Measurements from ENCODE around the gene PNPLA2. TPM values are rescaled to one million over a fixed set of nuclear protein-coding genes. Genes with fewer than 3 reads are reported as not detected.

Gene PNPLA2
- total and polyA plus RNA-seq, 2 donors (not counting 1 experiment from before 2014, with no cell fraction given) = 16.2 to 33.9 TPM

DNA sequence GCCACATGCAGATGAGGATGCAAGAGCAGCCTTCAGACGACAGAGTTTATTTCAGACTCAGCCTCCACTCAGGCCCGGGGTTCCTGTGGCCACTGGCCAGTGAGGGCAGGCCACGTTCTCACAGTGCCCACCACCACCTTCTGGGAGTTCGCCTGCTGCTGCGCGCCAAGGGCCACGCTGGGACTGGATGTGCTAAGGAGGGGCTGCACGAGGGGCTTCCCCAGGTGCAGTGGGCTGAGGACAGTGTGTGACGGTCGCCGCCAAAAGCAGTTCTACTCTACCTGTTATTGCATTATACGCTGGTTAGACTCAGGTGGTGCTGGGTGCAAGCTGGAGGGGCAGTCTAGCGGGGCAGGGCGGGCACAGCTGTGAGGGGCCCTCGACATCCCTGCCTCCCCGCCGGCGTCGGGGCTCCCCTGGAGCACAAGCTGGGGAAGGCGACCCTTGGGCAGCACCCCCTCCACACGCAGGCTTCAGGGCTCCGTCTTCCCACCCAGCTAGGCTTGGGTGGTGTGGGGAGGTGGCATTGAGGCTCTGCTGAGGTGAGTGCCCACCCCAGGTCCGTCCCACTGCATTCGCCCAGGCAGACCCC is 31.5 kb upstream of the PNPLA2 start:
- Histone ChIP-seq H3K9me3 (ENCODE audit: control insufficient read depth, insufficient read depth, low read depth, low read length) (no peaks in the 10 kb centered on the region), H2AFZ (ENCODE audit: low read length) (no peak overlapping the region), H3K27me3 (ENCODE audit: control insufficient read depth, insufficient read depth, low read length) (no peaks in the 10 kb centered on the region), H3K9ac (ENCODE audit: insufficient read depth, low read length) (no peak overlapping the region), H3K79me2 (ENCODE audit: control insufficient read depth, insufficient read depth, low read length) (no peaks in the 10 kb centered on the region), H3K36me3 (ENCODE audit: control insufficient read depth, insufficient read depth, low read length) (peaks cover 4% of the 10 kb centered on the region), H3K4me2 (ENCODE audit: extremely low read depth, insufficient read depth, low read length) (no peak overlapping the region), H3K27ac (ENCODE audit: insufficient read depth, low read length) (no peak overlapping the region), H3K4me1 (ENCODE audit: control insufficient read depth, extremely low read depth, insufficient read depth, low read length) (peaks cover 4% of the 10 kb centered on the region), H4K20me1 (ENCODE audit: control insufficient read depth, extremely low read depth, insufficient read depth, low read length) (no peaks in the 10 kb centered on the region), H3K4me3 (replicated peaks in 1 of 4; ENCODE audit: control extremely low read depth in 1 of 4, insufficient read depth in 1 of 4, low read depth in 3 of 4, low read length in 4 of 4) (no peak overlapping the region)
- DNase-seq (ENCODE audit: low read depth in 2 of 2) = no peak
- no peak for TF ChIP-seq EZH2 (IDR thresholded peaks at IDR 0.05; ENCODE audit: low read length, missing control alignments)
- TF ChIP-seq, protein P1, sequence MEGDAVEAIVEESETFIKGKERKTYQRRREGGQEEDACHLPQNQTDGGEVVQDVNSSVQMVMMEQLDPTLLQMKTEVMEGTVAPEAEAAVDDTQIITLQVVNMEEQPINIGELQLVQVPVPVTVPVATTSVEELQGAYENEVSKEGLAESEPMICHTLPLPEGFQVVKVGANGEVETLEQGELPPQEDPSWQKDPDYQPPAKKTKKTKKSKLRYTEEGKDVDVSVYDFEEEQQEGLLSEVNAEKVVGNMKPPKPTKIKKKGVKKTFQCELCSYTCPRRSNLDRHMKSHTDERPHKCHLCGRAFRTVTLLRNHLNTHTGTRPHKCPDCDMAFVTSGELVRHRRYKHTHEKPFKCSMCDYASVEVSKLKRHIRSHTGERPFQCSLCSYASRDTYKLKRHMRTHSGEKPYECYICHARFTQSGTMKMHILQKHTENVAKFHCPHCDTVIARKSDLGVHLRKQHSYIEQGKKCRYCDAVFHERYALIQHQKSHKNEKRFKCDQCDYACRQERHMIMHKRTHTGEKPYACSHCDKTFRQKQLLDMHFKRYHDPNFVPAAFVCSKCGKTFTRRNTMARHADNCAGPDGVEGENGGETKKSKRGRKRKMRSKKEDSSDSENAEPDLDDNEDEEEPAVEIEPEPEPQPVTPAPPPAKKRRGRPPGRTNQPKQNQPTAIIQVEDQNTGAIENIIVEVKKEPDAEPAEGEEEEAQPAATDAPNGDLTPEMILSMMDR (conservative IDR thresholded peaks at IDR 0.05 in 1 of 2, IDR thresholded peaks at IDR 0.05 in 1 of 2; ENCODE audit: low read depth in 1 of 2, low read length in 2 of 2) = no peak

DNA sequence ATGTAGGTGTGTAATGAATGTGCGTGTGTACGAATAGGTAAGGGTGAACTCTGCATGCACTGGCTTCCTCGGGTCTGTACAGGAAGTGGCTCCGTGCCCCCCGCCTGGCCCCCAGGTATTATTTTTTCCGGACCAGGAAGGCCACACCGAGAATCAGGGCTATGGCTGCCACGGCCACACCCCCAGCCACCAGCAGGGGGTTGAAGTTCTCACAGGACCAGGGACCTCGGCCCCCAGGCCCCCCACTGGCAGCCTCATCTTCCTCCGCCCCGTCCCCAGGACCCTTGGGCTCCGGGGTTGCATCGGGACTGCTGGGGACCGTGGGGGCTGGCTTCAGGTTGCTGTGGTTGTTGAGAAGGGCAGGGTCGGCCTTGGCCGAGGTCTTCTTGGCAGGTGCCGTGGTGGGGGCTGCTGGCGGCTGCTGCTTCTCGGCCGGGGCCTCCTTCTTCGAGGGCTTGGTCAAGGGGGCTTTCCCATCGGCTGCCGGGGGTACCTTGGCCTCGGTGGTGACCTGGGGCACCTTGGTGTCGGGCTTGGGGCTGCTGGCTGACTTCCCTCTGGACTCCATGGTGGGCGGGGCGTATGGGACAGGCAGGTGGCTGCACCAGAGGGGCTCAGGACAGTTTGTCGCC is 30.6 kb upstream of the PNPLA2 start:
- no peaks in the 10 kb centered on the region for H3K9me3 ChIP-seq (ENCODE audit: control insufficient read depth, insufficient read depth, low read depth, low read length)
- DNase-seq (ENCODE audit: low read depth in 2 of 2) = no peak
- H3K27me3 ChIP-seq (ENCODE audit: control insufficient read depth, insufficient read depth, low read length) = no peaks in the 10 kb centered on the region
- peaks cover 4% of the 10 kb centered on the region for H3K4me1 ChIP-seq (ENCODE audit: control insufficient read depth, extremely low read depth, insufficient read depth, low read length)
- no peak overlapping the region for H3K27ac ChIP-seq (ENCODE audit: insufficient read depth, low read length)
- H4K20me1 ChIP-seq (ENCODE audit: control insufficient read depth, extremely low read depth, insufficient read depth, low read length) = no peaks in the 10 kb centered on the region
- no peak overlapping the region for H2AFZ ChIP-seq (ENCODE audit: low read length)
- H3K79me2 ChIP-seq (ENCODE audit: control insufficient read depth, insufficient read depth, low read length) = no peaks in the 10 kb centered on the region
- no peak for TF ChIP-seq EZH2 (IDR thresholded peaks at IDR 0.05; ENCODE audit: low read length, missing control alignments)
- TF ChIP-seq, protein P1 (conservative IDR thresholded peaks at IDR 0.05 in 1 of 2, IDR thresholded peaks at IDR 0.05 in 1 of 2; ENCODE audit: low read depth in 1 of 2, low read length in 2 of 2) = no peak
- H3K36me3 ChIP-seq (ENCODE audit: control insufficient read depth, insufficient read depth, low read length) = peaks cover 4% of the 10 kb centered on the region
- H3K4me2 ChIP-seq (ENCODE audit: extremely low read depth, insufficient read depth, low read length) = no peak overlapping the region
- no peak overlapping the region for H3K4me3 ChIP-seq (replicated peaks in 1 of 4; ENCODE audit: control extremely low read depth in 1 of 4, insufficient read depth in 1 of 4, low read depth in 3 of 4, low read length in 4 of 4)
- H3K9ac ChIP-seq (ENCODE audit: insufficient read depth, low read length) = no peak overlapping the region

DNA sequence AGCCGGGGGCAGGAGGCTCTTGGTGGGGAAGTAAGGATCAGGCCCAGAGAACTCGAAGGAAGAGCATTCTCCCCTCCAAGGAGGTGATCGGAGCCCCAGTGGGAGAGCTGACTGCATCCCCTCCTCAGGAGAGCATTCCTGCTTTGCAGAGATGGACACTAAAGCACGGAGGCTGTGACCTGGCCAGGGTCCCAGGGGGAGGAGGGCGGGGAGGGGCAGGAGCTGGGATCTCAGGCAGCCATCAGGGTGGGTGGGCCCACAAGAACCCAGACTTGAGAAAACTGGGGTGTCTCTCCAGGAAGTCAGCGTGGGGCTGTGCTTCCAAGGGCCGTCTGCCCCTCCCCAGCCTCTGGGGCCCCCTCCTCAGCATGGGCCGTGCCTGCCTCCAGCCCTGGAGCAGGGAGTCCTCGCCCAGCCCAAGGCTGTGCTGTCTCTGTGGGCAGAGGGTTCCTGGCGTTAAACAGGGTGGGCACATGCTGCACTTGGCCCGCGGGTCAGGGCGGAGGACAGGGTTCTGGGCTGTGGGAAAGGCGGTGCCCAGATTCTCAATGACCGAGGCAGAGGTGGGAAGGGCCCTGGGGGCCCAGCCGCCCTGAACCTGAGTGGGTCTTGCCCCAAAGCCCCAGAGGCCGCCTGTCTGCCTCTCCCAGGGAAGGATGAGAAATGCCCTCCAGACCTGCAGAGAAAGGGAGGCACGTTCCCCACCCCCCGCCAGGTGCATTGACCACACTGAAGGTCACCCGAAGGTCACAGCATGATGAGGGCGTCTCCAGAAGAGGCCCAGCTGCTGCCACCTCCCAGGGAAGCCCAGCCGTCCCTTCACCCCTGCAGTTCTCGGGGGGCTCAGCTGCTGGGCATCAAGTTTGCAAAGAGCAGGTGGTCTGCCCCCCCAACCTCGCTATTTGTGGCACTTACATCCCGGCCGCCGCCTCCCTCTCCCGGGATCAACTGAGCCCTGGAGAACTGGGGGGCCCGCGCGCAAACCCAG is 29.5 kb upstream of the PNPLA2 start:
- H4K20me1 ChIP-seq (ENCODE audit: control insufficient read depth, extremely low read depth, insufficient read depth, low read length) = no peaks in the 10 kb centered on the region
- peaks cover 8% of the 10 kb centered on the region for H3K36me3 ChIP-seq (ENCODE audit: control insufficient read depth, insufficient read depth, low read length)
- no peaks in the 10 kb centered on the region for H3K9me3 ChIP-seq (ENCODE audit: control insufficient read depth, insufficient read depth, low read depth, low read length)
- H3K27ac ChIP-seq (ENCODE audit: insufficient read depth, low read length) = no peak overlapping the region
- peak overlapping the region in 2 of 4 experiments; percentile 36 to 51 for H3K4me3 ChIP-seq (replicated peaks in 1 of 4; ENCODE audit: control extremely low read depth in 1 of 4, insufficient read depth in 1 of 4, low read depth in 3 of 4, low read length in 4 of 4)
- no peak for DNase-seq (ENCODE audit: low read depth in 2 of 2)
- H3K4me1 ChIP-seq (ENCODE audit: control insufficient read depth, extremely low read depth, insufficient read depth, low read length) = no peaks in the 10 kb centered on the region
- no peaks in the 10 kb centered on the region for H3K27me3 ChIP-seq (ENCODE audit: control insufficient read depth, insufficient read depth, low read length)
- TF ChIP-seq EZH2 (IDR thresholded peaks at IDR 0.05; ENCODE audit: low read length, missing control alignments) = no peak
- TF ChIP-seq, protein P1 (conservative IDR thresholded peaks at IDR 0.05 in 1 of 2, IDR thresholded peaks at IDR 0.05 in 1 of 2; ENCODE audit: low read depth in 1 of 2, low read length in 2 of 2) = no peak
- H2AFZ ChIP-seq (ENCODE audit: low read length) = no peak overlapping the region
- H3K9ac ChIP-seq (ENCODE audit: insufficient read depth, low read length) = no peak overlapping the region
- H3K79me2 ChIP-seq (ENCODE audit: control insufficient read depth, insufficient read depth, low read length) = no peaks in the 10 kb centered on the region
- peak overlapping the region; percentile 49 for H3K4me2 ChIP-seq (ENCODE audit: extremely low read depth, insufficient read depth, low read length)
